Esophagus muscularis mucosa (tissue), 4 donors: Measurements from ENCODE around the gene TEX35. TPM values are rescaled to one million over a fixed set of nuclear protein-coding genes. Genes with fewer than 3 reads are reported as not detected.
"Not testable (repeated sequence)": the region's sequence is repeated elsewhere in the genome, so short reads cannot be mapped to it uniquely, and the experiment has no call there.

Source experiments
- DNase-seq: peaks from one replicate; pipeline ENCODE4 v3.0.0-alpha.2; 2017; ENCODE audit errors: extremely low spot score
- H3K27ac ChIP-seq, 4 donors: fragments of 200-600 bp; sonication (generic); replicated peaks in 1 of 4; 1 replicate in 3 of 4; 2 replicates in 1 of 4; pipeline ENCODE4 v1.5.1; 2016 to 2019; ENCODE audit warnings: mild to moderate bottlenecking in 1 of 4
- H3K27me3 ChIP-seq, 4 donors: fragments of 200-600 bp; sonication (generic); one replicate each; pipeline versions ENCODE4 v1.5.1 to v1.6.0; 2016 to 2019
- H3K36me3 ChIP-seq, 4 donors: fragments of 200-600 bp; sonication (generic); one replicate each; pipeline ENCODE4 v1.5.1; 2016 to 2019
- H3K4me1 ChIP-seq, 4 donors: fragments of 200-600 bp; sonication (generic); one replicate each; pipeline ENCODE4 v1.5.1; 2016 to 2019
- H3K4me3 ChIP-seq, 4 donors: fragments of 200-600 bp; sonication (generic); 1 replicate in 2 of 4; 2 replicates in 2 of 4; pipeline ENCODE4 v1.5.1; 2016 to 2019; ENCODE audit warnings: mild to moderate bottlenecking in 4 of 4, moderate library complexity in 1 of 4
- H3K9me3 ChIP-seq, 4 donors: fragments of 200-600 bp; sonication (generic); 1 replicate in 3 of 4; 2 replicates in 1 of 4; pipeline ENCODE4 v1.5.1; 2016 to 2019
- CTCF ChIP-seq, 3 experiments: fragments of 200-600 bp in 2 of 3; fragments of 450-650 bp in 1 of 3; sonication (generic) in 2 of 3; IDR thresholded peaks; one replicate each; pipeline ENCODE4 v1.5.1; 2017 to 2019; ENCODE audit warnings: antibody characterized with exemption in 3 of 3, mild to moderate bottlenecking in 2 of 3, moderate library complexity in 1 of 3
- EP300 ChIP-seq: sonication (generic); formaldehyde crosslinking; IDR thresholded peaks from one replicate; pipeline ENCODE4 v1.6.1; 2017; ENCODE audit warnings: antibody characterized with exemption
- POLR2A ChIP-seq: fragments of 450-650 bp; IDR thresholded peaks from one replicate; pipeline ENCODE4 v1.6.1; 2017; ENCODE audit warnings: antibody characterized with exemption, moderate library complexity, mild to moderate bottlenecking, low read depth
- POLR2AphosphoS5 ChIP-seq, 2 donors: sonication (generic); formaldehyde crosslinking; IDR thresholded peaks; one replicate each; pipeline ENCODE4 v1.6.1; 2017; ENCODE audit warnings: antibody characterized with exemption in 2 of 2
- WGBS: methylation state at CpG from one replicate; pipeline ENCODE4 v1.1.5; 2018; 5-methylcytosine and 5-hydroxymethylcytosine counted together
- intact Hi-C: fragments of 100-400 bp; cut with DNase I; formaldehyde crosslinking; loops from one replicate; pipeline ENCODE4 v1.15.1; 2023
- total RNA-seq, 4 donors: library from RNA; depleted of rRNA; stranded (reverse); fragments of >200 nt; gene quantifications; one replicate each; pipeline versions ENCODE4 v1.1.0 to v1.2.1, GENCODE V29; 2016

TEX35 gene
- total RNA-seq, 4 donors from 2014 or later: not detected

GRCh38 chr1:178544531-178544930 lies 31.6 kb downstream of the TEX35 start:
- peaks cover 12 to 32% (median 27%) of the 10 kb centered on the region in 4 donors for H3K4me1 ChIP-seq
- WGBS: 61% methylated on average over 9 of the region's 9 CpGs
- peaks cover 0 to 16% (median 6%) of the 10 kb centered on the region in 4 donors for H3K36me3 ChIP-seq
- H3K27me3 ChIP-seq: no peaks in the 10 kb centered on the region
- intact Hi-C loops: no loop called here
- H3K9me3 ChIP-seq: no peaks in the 10 kb centered on the region
- H3K4me3 ChIP-seq: no peak overlapping the region
- TF ChIP-seq POLR2A (no peak), EP300 (no peak), POLR2AphosphoS5 (IDR thresholded peaks at IDR 0.05) (no peak), CTCF (IDR thresholded peaks at IDR 0.05) (no peak)
- DNase-seq: no peak
- peak overlapping the region in 2 of 4 donors; percentile 6 to 20 for H3K27ac ChIP-seq

GRCh38 chr1:178548108-178548507 lies 35.2 kb downstream of the TEX35 start:
- Histone ChIP-seq H3K4me3 (no peak overlapping the region), H3K27me3 (no peaks in the 10 kb centered on the region), H3K27ac (no peak overlapping the region), H3K36me3 (peaks cover 0 to 27% (median 6%) of the 10 kb centered on the region in 4 donors), H3K9me3 (no peaks in the 10 kb centered on the region), H3K4me1 (peaks cover 7 to 22% (median 15%) of the 10 kb centered on the region in 4 donors)
- no peak for DNase-seq
- WGBS: 83% methylated on average over 3 of the region's 3 CpGs
- intact Hi-C loops: no loop called here
- TF ChIP-seq POLR2A (no peak), EP300 (no peak), POLR2AphosphoS5 (IDR thresholded peaks at IDR 0.05) (no peak), CTCF (IDR thresholded peaks at IDR 0.05) (no peak)

- DNase-seq: no peak
- no peak overlapping the region for H3K4me3 ChIP-seq
- intact Hi-C loops: no loop called here
- H3K27me3 ChIP-seq: no peaks in the 10 kb centered on the region
- no peak overlapping the region for H3K27ac ChIP-seq
- H3K9me3 ChIP-seq: no peaks in the 10 kb centered on the region
- WGBS: 64% methylated on average over 3 of the region's 3 CpGs
- TF ChIP-seq EP300: no peak
- TF ChIP-seq POLR2AphosphoS5 (IDR thresholded peaks at IDR 0.05): no peak
- no peak for TF ChIP-seq CTCF (IDR thresholded peaks at IDR 0.05)
- TF ChIP-seq POLR2A: no peak
- no peaks in the 10 kb centered on the region for H3K4me1 ChIP-seq
- H3K36me3 ChIP-seq: peaks cover 0 to 27% (median 6%) of the 10 kb centered on the region in 4 donors
These were observed 38.4 kb downstream of the TEX35 start for GRCh38 chr1:178551307-178551706.

- H3K27me3 ChIP-seq: no peaks in the 10 kb centered on the region
- H3K9me3 ChIP-seq: no peaks in the 10 kb centered on the region
- no peaks in the 10 kb centered on the region for H3K4me1 ChIP-seq
- intact Hi-C loops: no loop called here
- 77% methylated on average over 3 of the region's 3 CpGs for WGBS
- peaks cover 0 to 26% (median 5%) of the 10 kb centered on the region in 4 donors for H3K36me3 ChIP-seq
- H3K27ac ChIP-seq: no peak overlapping the region
- H3K4me3 ChIP-seq: no peak overlapping the region
- peak; percentile 47 for DNase-seq
- no peak for TF ChIP-seq POLR2A
- TF ChIP-seq EP300: no peak
- TF ChIP-seq CTCF (IDR thresholded peaks at IDR 0.05): no peak
- no peak for TF ChIP-seq POLR2AphosphoS5 (IDR thresholded peaks at IDR 0.05)
These were observed 39.0 kb downstream of the TEX35 start for GRCh38 chr1:178551940-178552339.

- no peak overlapping the region for H3K27ac ChIP-seq
- TF ChIP-seq EP300 (no peak), POLR2AphosphoS5 (IDR thresholded peaks at IDR 0.05) (no peak), POLR2A (no peak), CTCF (IDR thresholded peaks at IDR 0.05) (no peak)
- no peaks in the 10 kb centered on the region for H3K4me1 ChIP-seq
- H3K4me3 ChIP-seq: no peak overlapping the region
- WGBS: 88% methylated on average over 3 of the region's 3 CpGs
- H3K9me3 ChIP-seq: no peaks in the 10 kb centered on the region
- intact Hi-C loops: no loop called here
- peaks cover 0 to 17% (median 3%) of the 10 kb centered on the region in 4 donors for H3K36me3 ChIP-seq
- no peaks in the 10 kb centered on the region for H3K27me3 ChIP-seq
- no peak for DNase-seq
These were observed 39.9 kb downstream of the TEX35 start for GRCh38 chr1:178552856-178553255.

- H3K27ac ChIP-seq, H3K27me3 ChIP-seq, H3K9me3 ChIP-seq, H3K4me1 ChIP-seq, H3K4me3 ChIP-seq, intact Hi-C loops, DNase-seq: not testable (repeated sequence)
- H3K36me3 ChIP-seq: peaks cover 0 to 11% (median 0%) of the 10 kb centered on the region in 4 donors
- 100% methylated on average over 4 of the region's 5 CpGs for WGBS
These were observed 41.4 kb downstream of the TEX35 start for GRCh38 chr1:178554351-178554750.

GRCh38 chr1:178555613-178556012 lies 42.7 kb downstream of the TEX35 start:
- H3K27me3 ChIP-seq, H3K9me3 ChIP-seq, intact Hi-C loops, H3K4me1 ChIP-seq, H3K36me3 ChIP-seq, DNase-seq, H3K27ac ChIP-seq, H3K4me3 ChIP-seq: not testable (repeated sequence)
- WGBS: 100% methylated on average over 1 of the region's 1 CpG
